G401.6 (cell line): ENCODE data around the gene BLID.

ENCODE experiments used
- FAIRE-seq: peaks from 2 replicates; lab custom pipeline; 2012; peaks lifted over from hg19 to GRCh38; lab: Jason Lieb, UNC

BLID gene

GRCh38 chr11:122139595-122139866 is 23.5 kb upstream of the BLID start:
- no peak for FAIRE-seq

DNA sequence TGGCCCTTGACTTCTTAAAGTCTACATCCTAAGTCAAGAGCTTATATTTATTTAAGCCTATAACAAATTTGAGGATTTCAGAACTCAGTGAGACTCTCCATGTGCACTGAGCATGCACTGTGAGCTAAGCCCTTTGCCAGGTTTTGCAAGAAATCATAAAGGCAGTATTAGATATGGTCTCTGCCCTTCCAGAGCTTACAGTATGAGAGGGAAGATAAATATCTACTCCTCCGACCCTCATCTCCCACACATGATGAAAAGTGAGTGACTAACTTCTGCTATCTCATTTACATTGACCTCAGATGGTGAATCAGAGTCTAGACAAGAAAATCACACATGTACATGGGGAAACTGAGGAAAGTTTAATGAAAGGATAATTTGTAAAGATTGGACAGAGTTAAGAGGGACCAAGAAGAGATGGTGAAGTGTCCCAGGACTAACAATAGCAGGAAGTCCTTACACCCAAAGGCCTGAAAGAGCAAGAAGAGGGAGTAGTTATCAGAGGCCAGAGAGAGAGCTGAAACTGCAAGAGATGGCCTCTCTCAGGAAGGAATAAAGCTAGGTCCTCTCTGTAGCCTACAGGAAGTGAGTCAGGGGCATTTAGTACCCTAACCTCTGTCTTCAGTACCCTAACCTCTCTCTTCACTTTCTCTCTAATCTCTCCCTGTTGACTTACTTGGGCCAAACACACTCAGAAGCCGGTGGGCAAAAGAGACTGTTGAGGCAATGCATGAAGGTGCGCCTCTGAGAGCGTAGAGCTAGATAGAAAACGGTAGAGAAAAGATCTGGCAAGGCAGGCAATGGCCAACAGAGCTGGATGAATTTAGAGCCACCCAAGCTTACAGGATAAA is 23.0 kb upstream of the BLID start:
- FAIRE-seq, result no peak

DNA sequence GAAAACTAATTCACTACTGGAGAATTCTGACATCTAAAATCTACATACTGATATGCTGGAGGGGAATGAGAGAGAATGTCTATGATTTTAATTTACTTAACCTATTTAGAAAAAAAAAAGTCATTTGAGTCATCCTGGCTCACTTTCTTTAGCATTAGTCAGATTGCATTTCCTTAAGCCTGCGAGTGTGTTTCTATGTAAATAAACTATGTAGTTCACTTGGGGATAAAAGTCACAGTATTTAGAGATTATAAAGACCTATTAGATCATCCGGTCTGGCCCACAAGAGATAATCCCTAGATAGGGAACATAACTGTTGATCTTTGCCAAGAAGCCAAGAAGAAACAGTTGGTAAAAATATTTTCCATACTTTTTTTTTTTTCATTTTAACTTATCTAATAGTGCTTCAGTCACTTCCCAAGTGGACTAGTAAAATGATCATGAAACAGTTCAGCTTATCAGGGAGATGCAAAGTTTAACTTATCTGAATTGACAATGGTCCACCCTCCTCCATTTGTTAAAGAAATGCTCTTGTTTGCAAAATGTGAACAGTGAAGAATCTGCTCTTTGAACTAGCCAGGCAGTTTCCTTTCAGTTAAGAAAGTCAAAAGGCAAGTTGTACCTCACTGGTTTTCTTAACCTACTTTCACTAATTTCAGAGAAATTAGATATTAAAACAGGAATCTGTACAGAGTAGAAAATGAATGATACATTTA is 21.2 kb upstream of the BLID start:
- no peak for FAIRE-seq

- no peak for FAIRE-seq
Measured at GRCh38 chr11:122131126-122131525, 15.1 kb upstream of the BLID start.

GRCh38 chr11:122128146-122128545 is 12.1 kb upstream of the BLID start:
- no peak for FAIRE-seq

DNA sequence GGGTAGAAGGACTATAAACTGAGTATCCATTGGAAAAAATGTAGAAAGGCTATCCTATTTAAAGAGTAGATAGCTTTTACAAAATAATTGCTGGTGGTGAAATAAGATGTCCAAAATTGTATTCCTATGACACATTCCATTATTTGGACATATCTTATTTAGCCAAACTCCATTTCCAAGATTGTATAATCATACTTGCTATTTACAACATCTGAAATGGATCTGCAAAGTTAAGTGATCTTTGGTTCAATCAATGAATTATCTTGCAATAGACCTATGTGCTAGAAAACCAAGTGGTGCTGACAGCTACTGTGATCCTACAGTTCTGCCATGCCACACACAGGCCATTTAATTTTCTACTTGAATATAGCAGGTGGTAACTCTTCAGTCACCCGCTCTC is 11.0 kb upstream of the BLID start:
- FAIRE-seq, result no peak

- FAIRE-seq, result no peak
Measured at GRCh38 chr11:122126024-122126688, 10.1 kb upstream of the BLID start.

DNA sequence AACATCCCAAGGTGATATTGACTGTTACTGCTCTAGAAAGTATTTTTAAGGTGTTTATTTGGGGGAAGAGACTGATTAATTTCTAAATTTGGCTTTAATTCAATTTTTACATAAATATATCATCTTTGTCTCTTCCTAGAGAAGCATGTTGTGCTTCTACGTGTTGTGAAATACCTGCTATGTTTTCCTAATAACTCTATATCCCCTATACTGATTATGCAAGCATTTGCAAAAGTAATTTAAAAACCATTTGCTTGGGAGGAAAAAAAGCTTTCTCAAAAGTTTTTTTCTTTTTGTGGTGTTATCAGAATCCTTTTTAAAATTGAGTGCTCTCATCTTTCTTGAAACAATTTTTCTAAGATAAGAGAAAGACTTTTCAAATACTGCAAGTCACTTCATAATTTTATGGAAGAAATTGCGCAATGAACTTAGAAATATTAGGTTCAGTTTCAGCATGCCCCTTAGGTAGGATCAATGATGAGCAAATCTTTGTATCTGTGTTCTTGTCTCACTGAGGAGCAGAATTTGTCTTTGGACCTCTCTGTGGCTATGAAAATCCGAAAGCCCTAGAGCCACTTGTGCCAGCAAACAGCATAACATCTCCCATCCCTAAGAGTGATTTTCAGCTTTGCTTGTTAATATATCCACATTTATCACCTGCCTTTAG is 7.4 kb upstream of the BLID start:
- no peak for FAIRE-seq

DNA sequence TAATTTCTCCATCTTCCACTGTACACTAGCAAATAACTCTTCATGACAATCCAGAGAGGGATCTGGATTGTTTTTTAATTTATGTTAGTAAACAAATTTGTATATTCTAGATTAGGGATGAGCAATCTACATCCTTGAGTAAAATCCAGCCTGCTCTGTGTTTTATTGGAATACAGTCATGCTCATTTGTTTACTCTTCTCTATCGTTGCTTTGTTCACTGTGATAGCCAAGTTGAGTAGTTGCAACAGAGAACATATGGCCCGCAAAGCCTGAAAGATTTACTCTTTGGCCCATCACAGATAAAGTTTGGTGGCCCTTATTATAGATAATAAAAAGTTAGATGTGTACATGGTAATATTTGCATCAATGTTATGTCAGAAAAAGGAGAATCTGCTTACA is 6.2 kb upstream of the BLID start:
- no peak for FAIRE-seq

GRCh38 chr11:122120096-122120495 is 4.1 kb upstream of the BLID start:
- FAIRE-seq, result no peak

DNA sequence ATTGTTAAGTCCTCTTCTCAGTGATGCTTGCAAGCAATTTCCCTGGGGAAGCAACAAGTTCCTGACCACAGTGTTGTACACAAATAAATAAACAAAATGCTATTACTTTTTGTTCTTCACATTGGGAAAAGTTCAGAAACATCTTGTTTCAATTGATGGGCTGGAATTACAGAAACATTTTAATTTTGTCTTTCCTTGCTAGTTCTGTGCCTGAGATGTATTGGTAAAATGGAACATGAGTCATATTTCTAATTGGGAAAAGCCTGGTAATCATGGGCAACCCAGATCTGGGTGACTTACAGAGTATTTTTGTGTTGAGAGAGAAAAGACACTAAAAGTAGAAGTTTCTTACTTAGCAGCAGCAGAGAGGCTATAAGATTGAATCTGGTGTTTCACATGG is 576 bp upstream of the BLID start:
- no peak for FAIRE-seq

- FAIRE-seq, result no peak
Measured at GRCh38 chr11:122114976-122115375, 1.0 kb downstream of the BLID start.

DNA sequence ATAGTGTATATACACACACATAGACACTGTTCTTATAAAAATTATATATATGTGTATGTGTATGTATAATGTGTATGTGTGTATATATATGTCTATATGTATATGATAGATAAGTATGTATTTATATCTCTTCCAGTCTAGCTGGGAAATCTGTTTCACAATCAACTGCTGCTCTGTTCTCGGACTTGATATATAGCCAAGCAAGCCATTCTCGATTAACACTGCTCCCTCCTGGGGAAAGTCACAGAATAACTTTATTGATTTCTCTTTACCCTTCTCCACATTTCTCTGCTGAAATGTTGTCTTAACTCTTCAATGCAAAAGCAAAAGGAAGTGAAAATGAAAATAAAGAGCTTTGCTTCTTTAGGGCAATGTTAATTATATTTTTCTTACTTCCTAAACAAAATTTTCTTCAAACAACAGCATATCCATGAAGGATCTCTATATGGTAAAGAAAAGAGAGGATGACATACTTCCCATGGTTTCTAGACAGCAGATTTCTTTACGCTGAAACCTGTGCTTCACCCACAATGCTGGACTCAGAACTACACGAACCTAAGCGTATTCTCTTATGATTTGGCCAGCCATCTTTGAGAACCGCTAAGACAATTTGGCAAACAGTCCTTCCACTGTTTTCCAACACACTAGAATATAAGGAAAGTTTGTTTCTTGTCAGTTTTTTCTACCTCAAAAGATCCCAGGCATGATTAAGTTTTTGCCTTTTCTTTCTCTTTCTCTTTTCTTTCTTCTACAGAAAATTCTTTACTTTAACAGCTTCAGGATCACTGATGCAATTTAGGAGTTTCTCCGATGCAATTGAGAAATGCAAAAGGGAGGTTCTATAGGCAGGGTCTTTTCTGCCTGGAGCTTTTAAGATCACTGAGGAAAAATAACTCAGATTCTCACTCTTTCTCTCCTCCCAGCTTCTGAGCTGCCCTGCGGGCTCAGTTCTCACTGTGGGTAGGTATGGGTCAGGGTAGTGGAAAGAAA is 1.9 kb downstream of the BLID start:
- FAIRE-seq, result no peak

DNA sequence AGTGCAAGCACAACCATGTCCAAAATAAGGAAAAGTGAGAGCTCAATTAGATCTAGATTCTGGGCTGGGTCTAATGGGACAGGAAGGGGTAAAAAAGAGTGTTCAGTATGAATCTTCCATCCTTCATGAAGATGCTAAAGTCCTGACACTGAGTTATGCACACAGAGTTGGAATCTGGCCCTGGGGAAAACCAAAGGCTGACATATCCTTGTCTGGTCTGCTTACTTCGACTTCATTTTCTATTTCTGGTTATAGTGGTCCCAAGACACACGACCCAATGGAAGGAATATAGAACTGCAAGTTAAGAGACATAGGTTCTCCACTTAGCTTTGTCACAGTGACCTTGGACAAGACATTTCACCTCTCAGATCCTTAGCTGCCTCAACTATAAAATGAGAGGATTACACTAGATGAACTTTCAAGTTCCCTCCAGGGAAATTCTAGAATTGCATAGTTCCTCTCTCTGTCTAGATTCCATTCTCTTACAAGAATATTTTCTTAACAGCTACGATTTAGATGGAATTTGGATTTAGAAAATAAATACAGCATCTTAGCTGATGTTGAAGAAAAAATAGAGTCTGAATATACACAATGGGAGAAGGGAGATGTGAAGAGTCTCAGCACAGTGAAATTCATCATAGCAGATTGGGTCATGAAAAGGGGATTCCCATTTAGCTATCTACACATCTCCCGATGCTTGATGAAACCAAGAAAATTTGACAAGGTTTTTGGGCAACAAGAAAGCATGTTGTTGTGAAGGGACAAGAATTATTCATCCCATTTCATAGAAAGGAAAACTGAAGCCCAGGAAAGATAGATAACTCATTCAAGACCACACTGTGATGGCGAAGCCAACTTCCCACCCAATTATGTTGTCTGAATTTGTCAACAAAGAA is 3.3 kb downstream of the BLID start:
- no peak for FAIRE-seq

- FAIRE-seq, result no peak
Measured at GRCh38 chr11:122109932-122110331, 6.1 kb downstream of the BLID start.

DNA sequence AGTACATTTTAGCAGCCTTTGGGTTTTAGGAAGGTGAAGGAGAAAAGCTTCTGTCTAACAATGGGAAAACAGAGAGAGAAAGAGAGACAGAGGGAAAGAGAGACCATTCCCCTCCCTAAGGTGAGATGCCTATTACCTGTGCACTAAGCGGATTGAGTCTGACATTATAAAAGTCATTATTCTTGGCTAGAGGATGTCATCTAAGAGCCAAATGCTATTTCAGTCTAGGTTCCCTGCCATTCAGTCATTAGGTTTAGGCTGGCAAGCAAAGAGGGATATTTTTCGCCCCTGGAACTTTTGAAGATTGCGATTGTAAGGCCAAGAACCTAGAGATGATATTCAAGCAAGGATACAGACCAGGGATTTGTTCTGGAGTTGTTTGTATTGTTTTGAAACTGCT is 7.2 kb downstream of the BLID start:
- FAIRE-seq, result no peak

GRCh38 chr11:122108192-122108799 is 7.7 kb downstream of the BLID start:
- FAIRE-seq, result no peak

DNA sequence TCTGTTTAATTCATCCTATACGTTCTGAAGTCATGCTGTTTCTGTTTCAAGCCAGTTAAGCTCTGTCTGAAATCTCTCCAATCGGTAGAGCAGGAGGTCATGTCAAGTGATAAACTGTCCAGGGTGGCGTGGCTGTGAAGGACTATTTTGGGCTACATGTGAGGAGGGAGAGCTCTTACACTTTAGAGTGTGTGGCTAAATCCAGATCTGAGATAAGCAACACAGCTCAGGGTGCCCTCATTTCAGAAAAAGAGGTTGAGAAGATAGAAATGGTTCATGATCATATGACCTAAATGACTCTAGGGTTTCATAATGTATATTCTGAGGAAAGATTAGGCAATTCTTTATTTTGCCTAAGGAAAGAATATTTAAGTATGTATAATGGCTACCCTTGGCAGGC is 8.4 kb downstream of the BLID start:
- FAIRE-seq, result no peak

GRCh38 chr11:122107045-122107444 is 9.0 kb downstream of the BLID start:
- no peak for FAIRE-seq

GRCh38 chr11:122105044-122105758 is 10.8 kb downstream of the BLID start:
- FAIRE-seq, result no peak
